A673 (cell line): Measurements from ENCODE around the gene PRKCA.

Experiments used
- CTCF ChIP-seq: fragments of 300-800, 200-600 bp; sonication (generic); conservative IDR thresholded peaks from 2 replicates; pipeline ENCODE4 v1.5.1; 2017; ENCODE audit warnings: low read depth, mild to moderate bottlenecking, antibody characterized with exemption, low read length, moderate library complexity, mixed read lengths
- EZH2 ChIP-seq: fragments of 200-600 bp; sonication (generic); IDR thresholded peaks from 2 replicates; pipeline ENCODE4 v1.6.1; 2017; ENCODE audit warnings: borderline replicate concordance, low read depth, mild to moderate bottlenecking, mixed read lengths, antibody characterized with exemption, low read length; ENCODE audit not compliant: poor library complexity, severe bottlenecking

GRCh38 chr17:66726846-66727245, 424.4 kb downstream of the PRKCA start:
- no peak for TF ChIP-seq CTCF
- TF ChIP-seq EZH2: no peak
